Measurements from ENCODE around the gene CALML4.

DNA sequence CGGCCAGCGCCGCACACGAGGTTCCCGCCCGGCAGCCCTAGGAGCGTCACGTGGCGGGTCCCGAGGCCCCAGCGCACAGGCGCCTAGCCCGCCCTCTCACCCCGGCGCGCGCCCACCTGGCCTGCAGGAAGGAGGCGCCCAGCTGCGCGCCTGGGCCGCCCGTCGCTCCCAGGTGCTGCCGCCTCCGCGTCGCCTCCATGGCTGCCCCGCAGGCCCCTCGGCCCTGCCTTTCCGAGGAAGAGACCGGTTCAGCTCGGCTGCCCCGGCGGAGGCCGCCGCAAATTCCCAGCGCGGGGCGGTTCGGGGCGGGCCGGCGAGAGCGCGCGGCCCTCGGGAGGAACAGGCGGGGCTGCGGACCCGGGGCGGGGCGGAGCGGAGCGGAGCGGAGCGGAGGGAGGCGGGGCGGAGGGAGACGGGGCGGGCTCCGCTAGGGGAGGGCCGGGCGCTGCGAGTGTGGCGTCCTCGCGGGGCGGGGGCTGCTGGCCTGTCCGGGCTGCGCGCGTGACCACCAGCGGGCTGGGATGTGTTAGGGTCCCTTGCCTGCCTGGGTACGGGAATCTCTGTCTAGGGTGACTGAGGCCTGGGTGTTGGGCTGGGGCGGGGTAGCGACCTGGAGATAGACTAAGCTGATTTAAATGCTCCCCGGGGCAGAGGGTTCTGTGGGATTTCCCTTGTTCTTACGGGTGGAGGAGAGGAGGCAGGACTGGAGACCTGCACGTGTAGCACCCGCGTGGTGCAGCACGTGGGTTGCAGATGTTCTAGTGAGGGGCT, 24.4 kb upstream of the CALML4 start, which contains the start of gene CLN6:
- TF ChIP-seq CSDC2 (CRISPR knock-in tag; IDR thresholded peaks at IDR 0.05): no peak
- TF ChIP-seq BACH2 (CRISPR knock-in tag; IDR thresholded peaks at IDR 0.05; ENCODE audit: borderline replicate concordance): no peak
- TF ChIP-seq PPARA (CRISPR knock-in tag; IDR thresholded peaks at IDR 0.05; ENCODE audit: borderline replicate concordance): no peak

Data from SK-N-SH treated with all-trans-retinoic acid at 6 μM for 48 hours (cell line).